Karpas-422 (cell line): ENCODE data around the gene TSHZ2. TPM values are rescaled to one million over a fixed set of nuclear protein-coding genes. Genes with fewer than 3 reads are reported as not detected.

Source experiments
- DNase-seq: peaks from one replicate; pipeline ENCODE4 v3.0.0-alpha.2; 2015
- H2AFZ ChIP-seq: fragments of 200-600 bp; sonication (generic); 2 replicates; pipeline ENCODE4 v1.6.1; 2014; ENCODE audit warnings: antibody characterized with exemption, low read length, mixed read lengths
- H3K27ac ChIP-seq: fragments of 200-600 bp; sonication (generic); 2 replicates; pipeline ENCODE4 v1.5.1; 2014; ENCODE audit warnings: mild to moderate bottlenecking, low read length, moderate library complexity
- H3K27me3 ChIP-seq: fragments of 200-600 bp; sonication (generic); 2 replicates; pipeline ENCODE4 v1.6.1; 2014; ENCODE audit warnings: low read length, mixed read lengths
- H3K36me3 ChIP-seq: fragments of 200-600 bp; sonication (generic); 2 replicates; pipeline ENCODE4 v1.6.1; 2014; ENCODE audit warnings: low read length, mixed read lengths; ENCODE audit not compliant: insufficient read depth
- H3K4me1 ChIP-seq: fragments of 200-600 bp; sonication (generic); 2 replicates; pipeline ENCODE4 v1.6.1; 2014; ENCODE audit warnings: mild to moderate bottlenecking, low read length, mixed read lengths
- H3K4me2 ChIP-seq: fragments of 200-600 bp; sonication (generic); 2 replicates; pipeline ENCODE4 v1.6.1; 2014; ENCODE audit warnings: low read length, low read depth, mild to moderate bottlenecking; ENCODE audit not compliant: poor library complexity, severe bottlenecking
- H3K4me3 ChIP-seq: fragments of 200-600 bp; sonication (generic); 2 replicates; pipeline ENCODE4 v1.5.1; 2014; ENCODE audit warnings: mild to moderate bottlenecking, antibody characterized with exemption, low read length, mixed read lengths
- H3K79me2 ChIP-seq: fragments of 200-600 bp; sonication (generic); 2 replicates; pipeline ENCODE4 v1.6.1; 2014; ENCODE audit warnings: mild to moderate bottlenecking, low read length, mixed read lengths
- H3K9ac ChIP-seq: fragments of 200-600 bp; sonication (generic); 2 replicates; pipeline ENCODE4 v1.6.0; 2014; ENCODE audit warnings: low read length
- H3K9me2 ChIP-seq: fragments of 200-600 bp; sonication (generic), shearing (Covaris generic); replicated peaks from 2 replicates; pipeline ENCODE4 v1.6.0; 2014; ENCODE audit warnings: mild to moderate bottlenecking, low read length, moderate library complexity; ENCODE audit not compliant: insufficient read depth
- H3K9me3 ChIP-seq: fragments of 300-700, 200-600 bp; sonication (generic); 2 replicates; pipeline ENCODE4 v1.6.1; 2014; ENCODE audit warnings: low read length, mixed read lengths
- H4K20me1 ChIP-seq: fragments of 200-600 bp; sonication (generic); 2 replicates; pipeline ENCODE4 v1.6.1; 2014; ENCODE audit warnings: mild to moderate bottlenecking, antibody characterized with exemption, low read length, low read depth; ENCODE audit not compliant: insufficient read depth
- total RNA-seq: library from RNA; depleted of rRNA; stranded (reverse); fragments of >200 nt; shearing (Covaris generic); gene quantifications from 2 replicates; pipeline ENCODE4 v1.2.3, GENCODE V29; 2014; ENCODE audit warnings: low replicate concordance

Gene TSHZ2
- total RNA-seq, 1 experiment from 2014 or later = not detected

GRCh38 chr20:53489528-53489927 is 517.4 kb downstream of the TSHZ2 start:
- Histone ChIP-seq H3K27me3 (no peaks in the 10 kb centered on the region), H3K9ac (no peak overlapping the region), H3K79me2 (no peaks in the 10 kb centered on the region), H3K9me3 (peaks cover 14% of the 10 kb centered on the region), H2AFZ (no peak overlapping the region), H3K9me2 (no peaks in the 10 kb centered on the region), H3K4me2 (no peak overlapping the region), H3K27ac (no peak overlapping the region), H3K36me3 (no peaks in the 10 kb centered on the region), H3K4me3 (no peak overlapping the region), H4K20me1 (no peaks in the 10 kb centered on the region), H3K4me1 (no peaks in the 10 kb centered on the region)
- no peak for DNase-seq

GRCh38 chr20:53490620-53491019 is 518.5 kb downstream of the TSHZ2 start:
- H3K4me3 ChIP-seq = no peak overlapping the region
- no peak overlapping the region for H3K4me2 ChIP-seq
- H4K20me1 ChIP-seq = no peaks in the 10 kb centered on the region
- no peaks in the 10 kb centered on the region for H3K9me2 ChIP-seq
- H3K9me3 ChIP-seq = peaks cover 14% of the 10 kb centered on the region
- H3K79me2 ChIP-seq = no peaks in the 10 kb centered on the region
- H3K27me3 ChIP-seq = no peaks in the 10 kb centered on the region
- no peak overlapping the region for H2AFZ ChIP-seq
- H3K36me3 ChIP-seq = no peaks in the 10 kb centered on the region
- H3K4me1 ChIP-seq = no peaks in the 10 kb centered on the region
- no peak overlapping the region for H3K27ac ChIP-seq
- H3K9ac ChIP-seq = no peak overlapping the region
- DNase-seq = no peak

GRCh38 chr20:53491462-53491861 is 519.3 kb downstream of the TSHZ2 start:
- Histone ChIP-seq H3K9me3 (peaks cover 14% of the 10 kb centered on the region), H3K4me2 (no peak overlapping the region), H3K79me2 (no peaks in the 10 kb centered on the region), H3K9me2 (no peaks in the 10 kb centered on the region), H2AFZ (no peak overlapping the region), H3K4me1 (no peaks in the 10 kb centered on the region), H3K9ac (no peak overlapping the region), H3K27me3 (no peaks in the 10 kb centered on the region), H3K36me3 (no peaks in the 10 kb centered on the region), H4K20me1 (no peaks in the 10 kb centered on the region), H3K4me3 (no peak overlapping the region), H3K27ac (no peak overlapping the region)
- DNase-seq = no peak

- Histone ChIP-seq H3K4me2 (no peak overlapping the region), H3K4me3 (no peak overlapping the region), H3K9me3 (peaks cover 14% of the 10 kb centered on the region), H3K4me1 (no peaks in the 10 kb centered on the region), H3K79me2 (no peaks in the 10 kb centered on the region), H3K36me3 (no peaks in the 10 kb centered on the region), H3K27me3 (no peaks in the 10 kb centered on the region), H3K9me2 (no peaks in the 10 kb centered on the region), H3K27ac (no peak overlapping the region), H3K9ac (no peak overlapping the region), H4K20me1 (no peaks in the 10 kb centered on the region), H2AFZ (no peak overlapping the region)
- DNase-seq = no peak
These were observed 520.1 kb downstream of the TSHZ2 start for GRCh38 chr20:53492212-53492611.

GRCh38 chr20:53493311-53493857 is 521.2 kb downstream of the TSHZ2 start:
- H3K36me3 ChIP-seq = no peaks in the 10 kb centered on the region
- no peak overlapping the region for H3K9ac ChIP-seq
- H3K9me3 ChIP-seq = peaks cover 5% of the 10 kb centered on the region; the same call in 1 of the 2 replicates
- no peaks in the 10 kb centered on the region for H3K27me3 ChIP-seq
- H3K4me1 ChIP-seq = no peaks in the 10 kb centered on the region
- H4K20me1 ChIP-seq = no peaks in the 10 kb centered on the region
- no peaks in the 10 kb centered on the region for H3K79me2 ChIP-seq
- no peak overlapping the region for H2AFZ ChIP-seq
- H3K9me2 ChIP-seq = no peaks in the 10 kb centered on the region
- no peak overlapping the region for H3K4me2 ChIP-seq
- no peak overlapping the region for H3K4me3 ChIP-seq
- DNase-seq = no peak
- no peak overlapping the region for H3K27ac ChIP-seq

- Histone ChIP-seq H3K27me3 (no peaks in the 10 kb centered on the region), H3K4me1 (no peaks in the 10 kb centered on the region), H3K9me2 (no peaks in the 10 kb centered on the region), H3K9me3 (peaks cover 1% of the 10 kb centered on the region; the same call in 1 of the 2 replicates), H3K27ac (no peak overlapping the region), H4K20me1 (no peaks in the 10 kb centered on the region), H3K36me3 (no peaks in the 10 kb centered on the region), H3K79me2 (no peaks in the 10 kb centered on the region), H3K4me2 (no peak overlapping the region), H2AFZ (no peak overlapping the region), H3K4me3 (no peak overlapping the region), H3K9ac (no peak overlapping the region)
- no peak for DNase-seq
These were observed 522.6 kb downstream of the TSHZ2 start for GRCh38 chr20:53494753-53495152.

- DNase-seq = no peak
- H3K4me3 ChIP-seq = no peak overlapping the region
These were observed 523.4 kb downstream of the TSHZ2 start for GRCh38 chr20:53495398-53496092.

GRCh38 chr20:53497246-53497645 is 525.1 kb downstream of the TSHZ2 start:
- Histone ChIP-seq H3K27ac (no peak overlapping the region), H3K27me3 (no peaks in the 10 kb centered on the region), H3K9ac (no peak overlapping the region), H3K9me3 (peaks cover 3% of the 10 kb centered on the region; the same call in 1 of the 2 replicates), H3K79me2 (no peaks in the 10 kb centered on the region), H3K36me3 (no peaks in the 10 kb centered on the region), H4K20me1 (no peaks in the 10 kb centered on the region), H3K9me2 (no peaks in the 10 kb centered on the region), H3K4me3 (no peak overlapping the region), H2AFZ (no peak overlapping the region), H3K4me1 (no peaks in the 10 kb centered on the region), H3K4me2 (no peak overlapping the region)
- DNase-seq = no peak

More at GRCh38 chr20:53495398-53496092, 523.4 kb downstream of the TSHZ2 start:
- Histone ChIP-seq H2AFZ (no peak overlapping the region), H3K9ac (no peak overlapping the region), H3K4me1 (no peaks in the 10 kb centered on the region), H4K20me1 (no peaks in the 10 kb centered on the region), H3K9me3 (peaks cover 2% of the 10 kb centered on the region; the same call in 1 of the 2 replicates), H3K36me3 (no peaks in the 10 kb centered on the region), H3K27ac (no peak overlapping the region), H3K27me3 (no peaks in the 10 kb centered on the region), H3K79me2 (no peaks in the 10 kb centered on the region), H3K9me2 (no peaks in the 10 kb centered on the region), H3K4me2 (no peak overlapping the region)
